GM19328 (cell line): ENCODE results near the gene PI3.
"Not testable (repeated sequence)": the region's sequence is repeated elsewhere in the genome, so short reads cannot be mapped to it uniquely, and the experiment has no call there.

Experiments
- ATAC-seq: cut with Tn5 transposase; IDR thresholded peaks from one replicate; pipeline ENCODE4 v1.9.1; 2021; ENCODE audit warnings: mild to moderate bottlenecking, moderate library complexity; ENCODE audit not compliant: unreplicated experiment

The PI3 gene, protein sequence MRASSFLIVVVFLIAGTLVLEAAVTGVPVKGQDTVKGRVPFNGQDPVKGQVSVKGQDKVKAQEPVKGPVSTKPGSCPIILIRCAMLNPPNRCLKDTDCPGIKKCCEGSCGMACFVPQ

DNA sequence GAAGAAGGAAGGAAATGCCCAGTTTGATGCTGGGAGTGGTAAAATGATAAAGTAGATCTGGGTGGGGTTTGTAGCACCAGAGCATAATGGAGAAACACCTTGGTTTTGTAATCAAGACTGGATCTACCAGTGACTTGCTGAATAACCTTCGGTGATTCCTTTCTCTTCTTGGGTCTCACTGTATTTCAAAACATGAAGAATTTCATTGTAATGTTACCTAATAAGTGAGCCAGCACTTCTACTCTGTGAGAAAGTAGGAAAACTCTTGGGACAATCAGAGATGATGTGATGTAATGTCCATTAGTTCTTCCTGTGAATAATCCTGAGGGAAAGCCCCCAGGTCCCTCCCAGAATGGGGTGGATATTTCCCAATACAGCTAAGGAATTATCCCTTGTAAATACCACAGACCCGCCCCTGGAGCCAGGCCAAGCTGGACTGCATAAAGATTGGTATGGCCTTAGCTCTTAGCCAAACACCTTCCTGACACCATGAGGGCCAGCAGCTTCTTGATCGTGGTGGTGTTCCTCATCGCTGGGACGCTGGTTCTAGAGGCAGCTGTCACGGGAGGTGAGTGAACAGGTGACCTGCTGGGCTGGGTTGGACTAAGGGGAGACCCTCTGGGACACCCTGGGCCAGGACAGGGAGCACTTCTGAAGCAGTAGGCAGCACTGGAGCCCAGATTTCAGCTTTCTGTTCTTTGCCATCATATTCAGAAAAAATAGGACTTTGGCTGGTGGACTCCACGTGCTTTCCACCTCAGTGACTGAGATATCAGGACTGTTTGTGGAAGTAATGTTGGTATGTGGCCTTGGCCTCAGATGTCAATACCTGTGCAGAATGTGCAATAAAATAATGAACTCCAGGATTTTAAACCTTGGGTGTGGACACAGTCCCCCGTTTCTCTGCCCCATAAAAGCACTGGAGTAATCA is at the start of gene PI3:
TSS of gene PI3 (plus strand) at position 469 of the 931 bp plus-strand sequence. CDS start at position 490, 21 bp downstream.
- ATAC-seq: no peak

DNA sequence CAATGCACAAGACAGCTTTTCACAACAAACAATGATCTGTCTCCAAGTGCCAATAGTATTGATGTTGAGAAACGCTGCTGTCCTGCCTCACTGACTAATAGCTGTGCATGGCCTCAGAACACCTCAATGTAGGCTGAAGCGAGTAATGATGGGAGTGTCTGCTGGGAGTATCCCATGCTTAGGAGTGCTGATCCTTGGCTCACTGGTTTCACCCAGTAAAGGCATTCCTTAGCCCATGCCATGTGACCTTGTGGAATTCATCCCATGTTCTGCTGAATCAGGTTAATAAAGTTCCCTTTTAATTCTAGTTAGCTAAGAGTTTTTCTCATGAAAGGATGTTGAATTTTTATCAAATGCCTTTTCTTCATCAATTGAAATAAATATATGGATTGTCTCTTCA is 46.6 kb upstream of the PI3 start:
- no peak for ATAC-seq

DNA sequence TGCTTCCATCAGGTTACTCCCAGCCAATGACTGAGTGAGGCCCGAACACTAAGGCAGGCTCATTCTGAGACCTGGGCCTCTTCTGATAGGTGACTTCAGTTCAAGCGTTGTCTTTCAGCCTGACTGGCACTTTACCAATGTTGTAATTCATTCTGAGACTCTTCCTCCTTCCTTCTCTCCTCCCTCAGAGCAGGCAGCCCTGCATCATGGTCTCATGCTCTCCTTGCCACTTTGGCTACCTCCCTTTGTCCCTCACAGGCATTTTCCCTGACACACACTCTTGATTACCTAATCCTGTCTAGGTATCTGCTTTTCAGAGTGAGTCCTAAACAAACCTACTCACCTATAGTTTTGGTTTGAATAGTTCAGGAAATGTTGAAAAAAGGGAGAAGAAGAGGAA is 37.8 kb upstream of the PI3 start:
- ATAC-seq: no peak

DNA sequence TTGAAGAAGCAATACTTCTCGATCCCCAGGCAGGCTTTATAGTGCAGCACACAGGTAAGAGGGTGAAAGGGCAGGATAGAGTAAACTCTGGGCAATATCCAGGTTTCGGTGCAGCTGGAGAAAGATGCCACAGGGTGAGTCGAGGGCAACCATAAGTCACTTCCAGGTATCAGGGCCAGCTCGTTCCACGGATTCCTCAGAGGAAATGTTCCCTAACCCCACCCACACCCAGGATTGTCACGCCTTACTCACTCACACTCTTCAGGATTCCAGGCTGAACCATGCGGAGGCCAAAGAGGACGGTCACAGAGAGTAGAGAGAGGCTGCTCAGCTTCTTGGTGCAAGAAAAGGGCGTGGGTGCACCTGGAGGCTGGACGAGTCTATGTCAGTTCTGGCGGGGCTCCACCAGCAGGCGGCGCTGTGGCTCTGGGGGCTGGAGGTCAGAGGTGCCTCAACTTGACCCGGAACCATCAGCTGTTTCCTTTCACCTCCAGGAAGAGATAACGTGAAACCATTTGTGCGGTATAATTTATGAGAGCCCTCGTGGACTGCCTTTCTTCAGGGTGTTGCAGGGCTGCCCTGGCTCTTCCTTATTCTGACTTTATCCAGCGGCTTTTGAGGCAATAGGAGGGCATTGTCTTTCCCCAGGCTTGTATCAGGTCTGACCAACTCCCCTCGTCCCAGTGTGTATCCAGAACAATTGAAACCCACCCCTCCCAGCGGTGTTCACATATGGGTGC is 36.0 kb upstream of the PI3 start:
- ATAC-seq: no peak

DNA sequence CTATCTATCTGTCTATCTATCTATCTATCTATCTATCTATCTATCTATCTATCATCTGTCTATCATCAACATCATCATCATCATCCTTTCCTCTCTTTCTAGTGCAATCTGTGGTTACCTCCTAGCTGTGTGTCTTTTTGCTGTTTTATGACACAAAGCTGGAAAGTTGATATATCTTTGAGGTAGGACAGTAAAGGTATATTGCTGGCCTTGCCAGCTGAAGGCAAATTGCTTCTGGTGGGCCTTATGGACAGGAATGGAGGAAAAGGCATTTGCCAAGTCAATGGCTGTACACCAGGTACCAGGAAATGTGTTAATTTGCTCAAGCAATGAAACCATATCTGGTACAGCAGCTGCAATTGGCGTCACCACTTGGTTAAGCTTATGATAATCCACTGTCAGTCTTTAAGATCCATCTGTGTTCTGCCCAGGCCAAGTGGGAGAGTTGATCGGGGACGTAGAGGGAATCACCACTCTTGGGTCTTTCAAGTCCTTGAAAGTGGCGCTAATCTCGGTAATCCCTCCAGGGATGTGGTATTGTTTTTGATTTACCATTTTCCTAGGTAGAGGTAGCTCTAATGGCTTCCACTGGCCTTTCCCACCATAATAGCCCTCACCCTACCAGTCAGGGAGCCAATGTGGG is 34.8 kb upstream of the PI3 start:
- ATAC-seq: not testable (repeated sequence)

DNA sequence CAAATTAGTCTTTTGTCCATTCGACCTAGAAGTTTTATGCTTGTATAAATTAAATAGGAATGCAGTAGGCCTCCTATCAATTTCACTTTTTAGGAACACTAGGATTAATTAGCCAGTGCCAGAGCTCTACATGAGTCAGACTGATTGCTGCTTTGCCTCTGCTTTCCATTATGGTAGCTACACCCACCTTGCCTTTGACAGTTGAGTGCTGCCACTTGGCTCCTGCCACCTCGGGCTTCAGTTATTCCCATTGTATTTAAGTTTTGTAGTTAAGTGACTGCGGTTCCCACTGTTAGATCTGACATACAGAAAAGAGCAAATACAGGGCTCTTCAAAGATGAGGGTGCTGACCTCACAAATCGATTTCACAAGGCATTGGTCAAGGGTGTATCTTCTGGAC is 33.9 kb upstream of the PI3 start:
- ATAC-seq: no peak

DNA sequence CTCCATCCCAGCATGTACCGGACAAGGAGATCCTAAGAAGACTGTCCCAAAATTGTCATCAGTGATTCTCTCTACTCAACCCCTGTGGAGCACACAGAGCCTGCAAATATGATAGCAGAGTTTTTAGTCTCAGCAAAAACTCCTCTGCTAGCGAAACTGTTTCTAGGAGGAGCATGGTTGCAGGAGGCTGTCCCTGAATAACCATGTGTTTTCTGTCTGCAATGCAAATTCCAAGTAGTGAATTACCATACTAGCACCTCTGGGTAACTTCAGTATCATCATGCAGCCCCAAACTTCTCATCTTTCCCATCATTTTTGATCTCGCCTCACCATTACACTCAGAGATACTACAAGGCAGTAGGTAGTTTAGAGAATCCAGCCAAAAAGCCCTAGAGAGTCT is 25.6 kb upstream of the PI3 start:
- ATAC-seq: no peak

DNA sequence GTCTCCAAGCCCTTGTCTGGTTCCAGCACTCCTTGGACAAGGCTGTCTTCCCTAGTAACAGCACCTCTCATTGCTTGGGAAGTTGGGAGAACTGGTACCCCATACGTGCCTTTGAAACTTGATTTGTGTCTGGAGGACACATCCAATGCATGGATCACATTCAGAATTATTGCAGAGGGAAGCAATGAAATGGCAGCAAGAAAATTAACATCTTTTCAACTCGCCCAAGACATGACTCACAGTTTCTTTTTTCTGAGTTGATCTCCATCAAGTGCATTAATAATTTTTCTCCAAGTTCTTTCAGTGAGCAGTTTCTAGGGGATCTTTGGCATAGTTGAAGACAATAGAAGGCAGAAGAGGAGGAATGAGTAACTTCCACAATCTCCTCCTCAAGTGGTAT is 22.3 kb upstream of the PI3 start:
- no peak for ATAC-seq

DNA sequence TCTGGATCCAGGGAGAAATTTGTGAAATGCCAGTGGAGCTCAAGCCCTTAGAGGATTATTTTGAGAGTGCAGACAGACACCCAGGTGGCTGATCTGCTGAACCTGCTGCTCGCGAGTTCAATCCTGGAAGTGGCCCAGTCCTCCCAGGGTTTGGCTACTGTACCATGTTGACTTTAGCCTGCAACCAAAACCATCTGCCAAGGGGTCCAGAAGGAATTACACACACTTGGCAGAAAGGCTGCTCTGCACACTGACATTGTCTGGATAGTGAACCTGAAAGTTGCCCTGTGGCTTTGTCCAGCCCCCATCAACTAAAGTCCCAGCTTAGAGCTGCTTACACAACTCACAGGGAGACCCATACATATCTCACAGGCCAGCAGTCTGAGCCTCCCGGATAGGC is 21.6 kb upstream of the PI3 start:
- ATAC-seq: no peak

DNA sequence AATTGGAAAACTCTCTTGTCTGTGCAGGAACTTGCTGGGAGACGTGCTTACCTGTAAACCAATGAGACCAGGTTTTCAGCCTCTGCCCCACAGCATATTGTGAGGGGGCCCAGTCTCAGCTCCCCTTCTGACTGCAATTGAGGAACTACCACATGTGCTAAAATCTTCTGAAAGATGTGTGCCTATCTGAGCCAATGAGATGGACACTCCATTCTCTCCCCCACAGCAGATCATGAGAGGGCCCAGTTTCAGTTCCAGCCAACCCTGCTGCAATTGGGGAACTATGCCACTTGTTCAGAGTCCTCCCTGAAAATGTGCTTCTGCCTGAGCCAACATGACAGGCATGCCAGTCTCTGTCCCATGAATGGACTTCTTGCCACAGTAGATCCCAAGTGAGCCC is 20.9 kb upstream of the PI3 start:
- ATAC-seq: no peak

DNA sequence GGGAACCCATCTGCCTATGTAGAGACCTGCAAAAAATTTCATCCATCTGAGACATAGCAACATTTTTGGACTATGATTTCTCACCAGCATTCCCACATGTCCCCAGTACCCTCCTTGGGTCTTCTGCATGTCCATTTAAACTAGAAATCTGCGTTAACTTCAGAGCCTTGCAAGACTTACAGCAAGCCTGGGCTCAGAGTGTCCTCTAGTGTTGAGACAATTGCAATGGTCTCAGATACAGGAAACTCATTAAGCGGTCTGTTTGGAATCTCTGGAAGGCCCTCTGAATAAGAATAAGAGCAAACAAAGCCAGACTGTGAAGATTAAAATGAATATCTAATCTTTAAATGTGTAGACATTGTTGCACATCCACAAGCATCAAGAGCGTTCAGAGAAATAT is 20.5 kb upstream of the PI3 start:
- no peak for ATAC-seq

DNA sequence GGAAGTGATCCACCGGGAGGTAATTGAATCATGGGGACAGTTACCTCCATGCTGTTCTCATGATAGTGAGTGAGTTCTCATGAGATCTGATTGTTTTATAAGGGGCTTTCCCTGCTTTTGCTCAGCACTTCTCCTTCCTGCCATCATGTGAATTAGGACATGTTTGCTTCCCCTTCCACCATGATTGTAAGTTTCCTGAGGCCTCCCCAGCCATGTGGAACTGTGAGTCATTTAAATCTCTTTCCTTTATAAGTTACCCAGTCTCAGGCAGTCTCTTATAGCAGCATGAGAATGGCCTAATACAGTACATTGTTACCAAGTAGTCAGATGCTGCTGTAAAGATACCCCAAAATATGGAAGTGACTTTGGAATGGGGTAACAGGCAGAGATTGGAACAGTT is 19.9 kb upstream of the PI3 start:
- ATAC-seq: not testable (repeated sequence)

DNA sequence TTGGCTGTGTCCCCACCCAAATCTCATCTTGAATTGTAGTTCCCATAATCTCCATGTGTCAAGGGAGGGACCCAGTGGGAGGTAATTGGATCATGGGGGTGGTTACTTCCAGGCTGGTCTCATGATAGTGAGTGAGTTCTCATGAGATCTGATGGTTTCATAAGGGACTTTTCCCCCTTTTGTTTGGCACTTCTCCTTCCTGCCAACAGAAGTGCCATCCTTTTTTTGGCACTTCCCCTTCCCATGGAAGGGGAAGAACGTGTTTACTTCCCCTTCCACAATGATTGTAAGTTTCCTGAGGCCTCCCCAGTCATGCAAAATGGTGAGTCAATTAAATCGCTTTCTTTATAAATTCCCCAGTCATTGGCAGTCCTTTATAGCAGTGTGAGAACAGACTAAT is 18.0 kb upstream of the PI3 start:
- ATAC-seq: no peak

DNA sequence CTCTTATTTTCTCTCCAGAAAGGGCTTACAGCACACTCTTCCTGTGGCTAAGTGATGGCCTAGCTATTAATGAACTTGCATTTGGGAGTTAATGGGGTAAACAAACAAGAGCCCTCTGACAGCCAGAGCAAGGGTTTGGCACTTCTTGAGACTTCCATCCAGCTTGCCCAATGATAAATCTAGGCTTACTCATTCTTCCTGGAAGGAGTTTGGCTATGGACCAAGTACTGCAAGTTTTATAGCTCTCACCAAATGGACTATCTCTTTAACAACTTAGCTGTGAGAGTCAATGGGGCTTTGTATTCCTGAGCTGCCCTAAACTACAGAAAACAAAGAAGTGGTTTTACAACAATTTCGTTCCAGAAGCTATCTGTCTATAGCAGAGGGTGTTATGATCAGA is 16.7 kb upstream of the PI3 start:
- no peak for ATAC-seq

DNA sequence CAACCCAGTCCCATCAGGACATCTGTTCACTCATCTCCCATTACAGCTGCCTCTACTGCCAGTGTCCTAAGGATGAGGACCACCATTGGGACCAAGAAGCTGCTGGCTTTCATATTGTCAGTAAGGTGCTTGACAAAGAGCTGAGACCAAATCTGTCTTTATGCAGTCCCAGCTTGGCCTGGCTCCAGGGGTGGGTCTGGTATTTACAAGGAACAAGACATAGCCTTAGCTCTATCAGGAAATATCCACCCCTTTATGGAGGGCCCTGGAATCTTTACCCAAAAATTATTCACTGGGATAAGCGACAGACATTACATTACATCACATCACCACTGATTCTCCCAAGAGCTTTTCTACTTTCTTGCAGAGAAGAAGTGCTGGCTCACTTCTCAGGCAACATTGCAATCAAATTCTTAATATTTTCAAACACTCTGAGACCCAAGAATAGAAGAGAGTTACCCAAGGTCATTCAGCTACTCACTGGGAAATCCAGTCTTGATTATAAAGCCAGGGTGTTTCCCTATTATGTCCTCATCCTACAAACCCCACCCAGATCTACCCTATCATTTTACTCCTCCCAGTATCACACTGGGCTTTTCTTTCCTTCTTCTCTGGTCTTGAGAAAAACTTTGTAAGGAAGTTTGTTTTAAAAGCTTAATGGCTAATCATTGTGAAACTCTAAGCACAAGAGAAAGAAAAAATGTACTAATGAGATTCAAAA is 11.5 kb upstream of the PI3 start:
- ATAC-seq: no peak

DNA sequence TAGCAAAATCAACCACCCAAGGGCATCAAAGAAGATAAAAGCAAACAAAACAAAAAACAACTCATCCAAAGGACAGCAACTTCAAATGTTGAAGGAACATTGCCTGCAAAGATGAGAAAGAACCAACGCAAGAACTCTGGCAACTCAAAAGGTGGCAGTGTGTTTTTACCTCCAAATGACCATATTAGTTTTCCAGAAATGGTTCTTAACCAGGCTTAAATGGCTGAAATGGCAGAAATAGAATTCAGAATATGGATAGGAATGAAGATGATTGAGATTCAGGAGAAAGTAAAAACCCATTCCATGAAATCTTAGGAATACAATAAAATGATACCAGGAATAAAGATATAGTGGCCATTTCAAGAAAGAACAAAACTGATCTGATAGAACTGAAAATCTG is 9.8 kb upstream of the PI3 start:
- no peak for ATAC-seq

DNA sequence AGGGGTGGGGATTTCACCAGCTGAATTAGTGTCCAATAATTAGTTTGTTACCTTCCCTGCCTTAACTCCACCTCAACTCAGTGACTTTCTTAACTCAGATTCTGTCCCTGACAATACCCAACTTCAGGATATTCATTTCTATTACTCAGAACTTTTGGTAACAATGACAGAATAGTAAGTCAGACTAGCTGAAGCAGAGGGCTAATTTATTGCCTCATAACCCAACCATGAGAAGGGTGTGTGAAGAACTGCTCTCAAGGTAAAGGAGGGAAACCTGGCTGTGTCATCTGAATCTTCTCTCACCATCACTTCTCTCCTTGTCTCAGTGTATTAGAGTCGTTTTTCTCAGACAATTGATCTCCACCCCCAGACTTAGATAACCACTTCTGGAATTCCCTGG is 1.2 kb upstream of the PI3 start:
- ATAC-seq: no peak

DNA sequence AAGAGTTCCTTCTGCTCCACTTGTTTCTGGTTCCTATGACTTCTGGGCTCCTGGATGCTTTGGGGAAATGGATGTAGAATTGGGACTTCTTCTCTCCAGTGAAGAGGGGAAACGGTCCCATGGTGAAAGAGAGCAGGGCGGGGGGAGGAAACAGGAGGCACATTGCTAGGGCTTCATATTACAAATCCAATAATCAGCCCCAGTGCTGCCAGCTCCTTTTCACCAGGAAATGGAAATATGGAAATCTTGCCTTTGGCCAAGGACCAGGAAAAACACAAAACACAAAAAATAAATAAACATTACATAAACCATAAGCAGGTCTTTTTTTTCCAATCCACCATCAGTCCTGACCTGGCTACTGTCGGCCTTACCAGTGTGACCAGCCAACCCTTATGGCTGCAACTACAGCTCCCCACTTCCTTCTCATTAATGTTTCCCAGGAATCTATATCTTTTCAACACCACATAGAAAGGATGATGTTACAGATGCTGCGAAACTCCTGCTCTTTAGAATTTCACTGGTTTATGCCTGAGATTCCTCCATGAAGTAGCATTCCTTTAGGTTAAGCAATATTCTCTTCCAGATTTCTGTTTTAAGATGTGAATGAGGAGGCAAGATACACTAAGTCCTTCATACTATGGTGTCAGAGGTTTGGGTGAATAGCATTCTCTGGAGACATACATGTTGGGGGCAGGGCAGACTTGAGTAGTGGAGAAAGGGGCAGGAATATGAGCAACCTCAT is 2.0 kb downstream of the PI3 start:
- no peak for ATAC-seq

DNA sequence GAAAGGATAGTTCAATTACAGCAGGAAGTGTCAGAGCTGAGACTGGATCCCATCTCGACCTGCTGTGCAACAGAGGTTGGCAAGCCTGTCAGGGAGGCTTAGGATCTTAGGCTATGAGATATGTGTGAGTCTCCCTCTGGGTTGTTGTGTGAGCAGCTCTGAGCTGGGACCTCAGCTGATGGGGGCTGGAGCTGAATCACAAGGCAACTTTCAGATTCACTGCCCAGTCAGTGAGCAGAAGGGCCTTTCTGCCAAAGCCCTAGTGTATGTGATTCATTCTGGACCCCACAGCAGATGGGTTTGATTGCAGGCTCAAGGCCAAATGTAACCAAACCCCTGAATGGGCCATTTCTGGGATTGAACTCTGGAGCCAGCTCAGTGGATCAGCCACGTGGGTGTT is 4.5 kb downstream of the PI3 start:
- no peak for ATAC-seq

DNA sequence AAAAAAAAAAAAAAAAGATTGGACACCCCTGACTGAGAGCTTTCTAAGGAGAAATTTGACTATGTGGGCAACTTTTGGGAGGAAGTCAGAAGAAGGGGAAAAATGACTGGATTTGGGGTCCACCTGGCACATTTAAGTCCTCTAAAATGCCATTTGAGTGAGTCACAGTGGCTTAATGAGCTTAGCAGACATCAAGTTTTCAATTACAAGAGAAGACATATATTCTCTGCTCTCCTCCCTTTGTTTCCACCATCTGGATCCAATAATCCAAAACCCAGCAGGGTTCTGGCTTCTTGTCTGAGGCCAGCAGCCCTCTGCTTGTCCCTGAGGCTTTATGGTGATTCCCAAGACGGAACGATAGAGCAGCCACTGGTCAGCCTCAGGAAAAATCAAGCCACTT is 6.9 kb downstream of the PI3 start:
- ATAC-seq: no peak
